ENCODE measurements around the gene ACTA1.

GRCh38 chr1:229440851-229441537, 7.1 kb upstream of the ACTA1 start:
- TF ChIP-seq ZBTB1 (CRISPR knock-in tag; IDR thresholded peaks at IDR 0.05; ENCODE audit: borderline replicate concordance, low read depth) (no peak), USF1 (CRISPR knock-in tag; IDR thresholded peaks at IDR 0.05) (no peak), FOXP4 (CRISPR knock-in tag; IDR thresholded peaks at IDR 0.05; ENCODE audit: borderline replicate concordance) (no peak)

All from K562 (cell line).